SK-N-DZ (cell line): ENCODE results near the gene AOC3.
"Not testable (repeated sequence)": the region's sequence is repeated elsewhere in the genome, so short reads cannot be mapped to it uniquely, and the experiment has no call there.

Experiments used
- DNase-seq: peaks from one replicate; pipeline ENCODE4 v3.0.0-alpha.2; 2015; ENCODE audit warnings: low spot score

The AOC3 gene

GRCh38 chr17:42866216-42866615, 15.2 kb downstream of the AOC3 start:
- DNase-seq, result no peak

- DNase-seq, result no peak
Observed at GRCh38 chr17:42866631-42867575, 15.9 kb downstream of the AOC3 start.

- not testable (repeated sequence) for DNase-seq
Observed at GRCh38 chr17:42867694-42868261, 16.8 kb downstream of the AOC3 start.

GRCh38 chr17:42868338-42868737, 17.3 kb downstream of the AOC3 start:
- DNase-seq, result no peak

- DNase-seq, result no peak
Observed at GRCh38 chr17:42871647-42872046, 20.6 kb downstream of the AOC3 start.

- DNase-seq, result no peak
Observed at GRCh38 chr17:42872251-42872965, 21.4 kb downstream of the AOC3 start.

GRCh38 chr17:42873315-42873714, 22.3 kb downstream of the AOC3 start:
- DNase-seq, result no peak

GRCh38 chr17:42873932-42874695, 23.1 kb downstream of the AOC3 start:
- DNase-seq, result not testable (repeated sequence)

- DNase-seq, result no peak
Observed at GRCh38 chr17:42877037-42877436, 26.0 kb downstream of the AOC3 start.

GRCh38 chr17:42878123-42878880, 27.3 kb downstream of the AOC3 start:
- DNase-seq, result no peak

- DNase-seq, result no peak
Observed at GRCh38 chr17:42878924-42879595, 28.1 kb downstream of the AOC3 start.

GRCh38 chr17:42879596-42879985, 28.6 kb downstream of the AOC3 start:
- DNase-seq, result no peak

- no peak for DNase-seq
Observed at GRCh38 chr17:42880776-42881310, 29.8 kb downstream of the AOC3 start.

GRCh38 chr17:42881706-42882105, 30.7 kb downstream of the AOC3 start:
- not testable (repeated sequence) for DNase-seq

GRCh38 chr17:42882166-42882565, 31.2 kb downstream of the AOC3 start:
- DNase-seq, result no peak

GRCh38 chr17:42883802-42884558, 33.0 kb downstream of the AOC3 start:
- DNase-seq, result no peak

- DNase-seq, result not testable (repeated sequence)
Observed at GRCh38 chr17:42885806-42886205, 34.8 kb downstream of the AOC3 start.

GRCh38 chr17:42886283-42887176, 35.5 kb downstream of the AOC3 start:
- no peak for DNase-seq
